ENCODE measurements around the gene SLC25A43.
A peak's percentile ranks its signal among the peaks of the same experiment; 100 is the strongest.
"Not testable (repeated sequence)": the region's sequence is repeated elsewhere in the genome, so short reads cannot be mapped to it uniquely, and the experiment has no call there.

SLC25A43 gene

DNA sequence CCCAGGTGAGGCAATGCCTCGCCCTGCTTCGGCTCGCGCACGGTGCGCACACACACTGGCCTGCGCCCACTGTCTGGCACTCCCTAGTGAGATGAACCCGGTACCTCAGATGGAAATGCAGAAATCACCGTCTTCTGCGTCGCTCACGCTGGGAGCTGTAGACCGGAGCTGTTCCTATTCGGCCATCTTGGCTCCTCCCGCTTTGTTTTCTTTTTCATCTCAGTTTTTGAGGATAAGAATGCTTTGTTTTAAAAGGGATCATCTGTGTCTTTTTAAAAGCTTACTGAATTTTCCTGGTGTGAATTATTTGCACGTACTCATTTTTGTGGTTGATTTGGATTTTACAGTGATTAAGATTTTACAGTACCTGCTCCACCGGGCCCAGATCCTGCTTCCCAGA lies 42.2 kb downstream of the SLC25A43 start:
- H3K4me3 ChIP-seq (ENCODE audit: low read length); H3K4me1 ChIP-seq (ENCODE audit: insufficient read depth, low read length); H3K9ac ChIP-seq (ENCODE audit: low read depth, low read length): not testable (repeated sequence)

DNA sequence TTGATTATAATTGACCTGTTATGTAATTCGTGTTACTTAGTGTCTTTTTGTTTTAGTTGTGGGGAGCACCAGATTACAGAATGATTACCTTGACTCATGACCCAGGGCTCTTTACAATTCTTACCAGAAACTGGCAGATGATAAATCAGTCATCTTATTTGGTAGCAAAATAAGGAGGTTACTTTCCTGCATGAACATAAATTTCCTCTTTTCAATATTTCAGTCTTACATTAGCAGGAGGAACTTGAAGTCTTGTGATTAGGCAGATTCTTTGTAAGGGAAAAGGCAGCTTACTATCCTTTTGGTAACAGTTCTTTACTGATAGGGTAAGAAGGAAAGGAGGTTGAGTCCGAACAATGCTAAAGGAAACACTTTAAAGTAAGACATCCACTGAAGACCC lies 43.1 kb downstream of the SLC25A43 start:
- H3K27me3 ChIP-seq (ENCODE audit: insufficient read depth, low read length) = no peaks in the 10 kb centered on the region
- H3K9me3 ChIP-seq (ENCODE audit: insufficient read depth, low read depth, low read length) = no peaks in the 10 kb centered on the region
- H3K4me3 ChIP-seq (ENCODE audit: low read length) = no peak overlapping the region
- H3K4me1 ChIP-seq (ENCODE audit: insufficient read depth, low read length) = no peaks in the 10 kb centered on the region
- no peak overlapping the region for H3K9ac ChIP-seq (ENCODE audit: low read depth, low read length)
- no peak overlapping the region for H3K27ac ChIP-seq (ENCODE audit: low read length)
- H3K36me3 ChIP-seq (ENCODE audit: insufficient read depth, low read depth, low read length) = no peaks in the 10 kb centered on the region

More for the DNA sequence above, 42.2 kb downstream of the SLC25A43 start:
- H3K36me3 ChIP-seq (ENCODE audit: insufficient read depth, low read depth, low read length); H3K27ac ChIP-seq (ENCODE audit: low read length); H3K9me3 ChIP-seq (ENCODE audit: insufficient read depth, low read depth, low read length); H3K27me3 ChIP-seq (ENCODE audit: insufficient read depth, low read length): not testable (repeated sequence)

DNA sequence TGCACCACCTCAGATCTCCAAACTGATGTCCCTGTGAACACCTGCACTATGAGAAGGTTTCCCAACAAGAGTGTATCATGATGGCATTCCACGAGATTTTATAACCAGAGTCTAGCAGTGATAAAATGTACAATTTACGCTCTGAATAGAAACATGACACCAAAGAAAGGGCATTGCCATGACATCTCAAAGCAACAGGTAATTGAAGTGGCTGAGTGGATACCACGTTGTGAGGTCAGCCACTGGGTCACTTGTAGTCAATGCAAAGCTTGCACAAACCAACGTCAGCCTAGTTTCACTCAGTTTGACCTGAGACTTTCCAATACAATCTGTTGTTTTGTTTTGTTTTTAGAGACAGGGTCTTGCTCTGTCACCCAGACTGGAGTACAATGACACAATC lies 54.1 kb downstream of the SLC25A43 start:
- no peaks in the 10 kb centered on the region for H3K4me1 ChIP-seq (ENCODE audit: insufficient read depth, low read length)
- no peak overlapping the region for H3K9ac ChIP-seq (ENCODE audit: low read depth, low read length)
- no peak overlapping the region for H3K4me3 ChIP-seq (ENCODE audit: low read length)
- H3K36me3 ChIP-seq (ENCODE audit: insufficient read depth, low read depth, low read length) = no peaks in the 10 kb centered on the region
- H3K9me3 ChIP-seq (ENCODE audit: insufficient read depth, low read depth, low read length) = no peaks in the 10 kb centered on the region
- H3K27ac ChIP-seq (ENCODE audit: low read length) = no peak overlapping the region
- H3K27me3 ChIP-seq (ENCODE audit: insufficient read depth, low read length) = no peaks in the 10 kb centered on the region

DNA sequence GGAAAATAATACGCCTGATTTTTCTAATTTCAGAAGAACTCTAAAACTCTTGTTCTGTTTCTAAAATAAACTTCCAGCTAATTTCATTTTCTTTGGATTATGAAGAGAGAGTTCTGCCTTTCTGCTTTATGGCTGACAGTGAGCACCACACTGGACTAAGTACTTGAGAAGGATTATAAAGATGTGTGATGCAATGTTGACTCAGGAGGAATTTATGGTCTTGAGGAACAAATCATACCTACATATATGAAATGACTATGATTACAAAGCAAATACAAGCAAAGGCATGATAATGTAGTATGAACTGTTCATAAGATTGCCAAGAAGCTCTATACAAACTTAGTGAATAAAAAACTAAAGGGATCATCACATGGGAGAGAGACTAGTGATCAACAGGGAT lies 56.1 kb downstream of the SLC25A43 start:
- Histone ChIP-seq H3K36me3 (ENCODE audit: insufficient read depth, low read depth, low read length) (no peaks in the 10 kb centered on the region), H3K4me3 (ENCODE audit: low read length) (no peak overlapping the region), H3K27ac (ENCODE audit: low read length) (no peak overlapping the region), H3K27me3 (ENCODE audit: insufficient read depth, low read length) (no peaks in the 10 kb centered on the region), H3K4me1 (ENCODE audit: insufficient read depth, low read length) (no peaks in the 10 kb centered on the region), H3K9me3 (ENCODE audit: insufficient read depth, low read depth, low read length) (no peaks in the 10 kb centered on the region), H3K9ac (ENCODE audit: low read depth, low read length) (no peak overlapping the region)

DNA sequence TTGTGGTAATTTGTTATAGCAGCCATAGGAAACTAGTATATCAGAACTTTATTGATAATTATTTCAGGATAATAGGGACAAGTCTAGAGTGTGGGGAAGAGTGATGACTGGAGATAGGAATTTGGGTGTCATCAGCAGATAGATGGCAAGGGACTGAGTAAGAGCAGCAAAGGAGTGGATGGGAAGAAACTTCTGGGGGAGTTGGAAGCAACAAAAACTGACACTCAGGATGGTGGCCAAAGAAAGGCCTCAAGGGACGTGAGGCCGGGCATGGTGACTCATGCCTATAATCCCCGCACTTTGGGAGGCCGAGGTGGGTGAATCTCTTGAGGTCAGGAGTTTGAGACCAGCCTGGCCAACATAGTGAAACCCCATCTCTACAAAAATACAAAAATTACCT lies 60.0 kb downstream of the SLC25A43 start:
- Histone ChIP-seq H3K9me3 (ENCODE audit: insufficient read depth, low read depth, low read length) (no peaks in the 10 kb centered on the region), H3K27me3 (ENCODE audit: insufficient read depth, low read length) (no peaks in the 10 kb centered on the region), H3K36me3 (ENCODE audit: insufficient read depth, low read depth, low read length) (no peaks in the 10 kb centered on the region), H3K9ac (ENCODE audit: low read depth, low read length) (no peak overlapping the region), H3K4me3 (ENCODE audit: low read length) (no peak overlapping the region), H3K4me1 (ENCODE audit: insufficient read depth, low read length) (no peaks in the 10 kb centered on the region), H3K27ac (ENCODE audit: low read length) (no peak overlapping the region)

DNA sequence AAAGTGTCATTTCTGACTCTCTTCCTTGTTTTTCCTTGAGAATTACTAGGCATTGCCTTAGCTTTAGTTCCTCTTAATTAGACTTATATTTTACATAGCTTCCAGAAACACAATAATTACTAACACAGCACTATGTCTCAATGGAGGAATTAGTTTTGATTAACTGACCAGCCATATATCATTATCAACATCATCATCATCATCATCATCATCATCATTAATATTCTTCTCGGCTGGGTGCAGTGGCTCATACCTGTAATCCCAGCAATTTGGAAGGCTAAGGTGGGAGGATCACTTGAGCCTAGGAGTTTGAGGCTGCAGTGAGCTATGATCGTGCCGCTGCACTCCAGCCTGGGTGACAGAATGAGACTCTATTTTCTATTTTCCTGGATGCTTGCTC lies 66.4 kb downstream of the SLC25A43 start:
- H3K27ac ChIP-seq (ENCODE audit: low read length) = no peak overlapping the region
- no peak overlapping the region for H3K4me3 ChIP-seq (ENCODE audit: low read length)
- peaks cover 14% of the 10 kb centered on the region for H3K36me3 ChIP-seq (ENCODE audit: insufficient read depth, low read depth, low read length)
- H3K9ac ChIP-seq (ENCODE audit: low read depth, low read length) = no peak overlapping the region
- no peaks in the 10 kb centered on the region for H3K27me3 ChIP-seq (ENCODE audit: insufficient read depth, low read length)
- H3K4me1 ChIP-seq (ENCODE audit: insufficient read depth, low read length) = peaks cover 6% of the 10 kb centered on the region; the same call in 1 of the 2 replicates
- no peaks in the 10 kb centered on the region for H3K9me3 ChIP-seq (ENCODE audit: insufficient read depth, low read depth, low read length)

DNA sequence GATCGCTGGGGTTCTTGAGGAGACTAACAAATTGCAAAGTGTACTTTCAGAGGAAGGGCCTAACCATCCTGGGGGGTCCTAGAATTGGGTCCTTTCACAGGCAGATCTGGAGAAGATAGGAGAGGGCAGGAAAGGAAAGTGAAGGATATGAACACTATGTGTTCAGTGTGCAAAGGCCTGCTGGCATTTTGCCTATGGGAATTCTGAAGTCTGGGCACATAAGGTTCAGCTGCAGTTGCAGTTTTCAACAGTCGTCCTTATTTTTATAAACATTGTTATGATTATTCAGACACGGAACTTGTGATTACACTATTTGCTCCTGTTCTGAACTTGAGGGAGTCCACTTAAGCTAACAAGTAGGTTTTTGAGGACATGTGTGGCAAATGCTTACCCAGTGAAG lies 67.8 kb downstream of the SLC25A43 start:
- no peak overlapping the region for H3K4me3 ChIP-seq (ENCODE audit: low read length)
- no peaks in the 10 kb centered on the region for H3K9me3 ChIP-seq (ENCODE audit: insufficient read depth, low read depth, low read length)
- H3K27ac ChIP-seq (ENCODE audit: low read length) = no peak overlapping the region
- no peak overlapping the region for H3K9ac ChIP-seq (ENCODE audit: low read depth, low read length)
- no peaks in the 10 kb centered on the region for H3K27me3 ChIP-seq (ENCODE audit: insufficient read depth, low read length)
- peaks cover 24% of the 10 kb centered on the region for H3K36me3 ChIP-seq (ENCODE audit: insufficient read depth, low read depth, low read length)
- H3K4me1 ChIP-seq (ENCODE audit: insufficient read depth, low read length) = peaks cover 6% of the 10 kb centered on the region; the same call in 1 of the 2 replicates

DNA sequence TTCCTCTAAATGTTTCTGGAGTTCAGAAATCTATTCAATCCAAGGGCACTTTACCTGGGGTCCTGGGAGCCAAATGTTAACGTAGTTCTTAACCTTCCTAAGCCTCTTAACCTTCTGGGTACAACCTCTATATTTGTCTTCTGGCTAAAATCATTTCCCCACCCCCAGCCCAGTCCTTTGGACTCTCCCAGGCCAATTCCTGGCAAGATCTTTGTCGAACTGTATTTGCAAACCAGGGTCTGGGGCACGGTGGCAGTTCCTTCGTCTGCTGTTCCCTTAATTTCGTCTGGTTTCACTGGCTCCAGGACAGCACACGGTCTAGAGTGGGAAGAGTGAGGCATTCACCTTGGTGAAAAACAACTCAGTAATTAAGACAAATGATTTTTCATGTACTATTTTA lies 68.3 kb downstream of the SLC25A43 start:
- peaks cover 24% of the 10 kb centered on the region for H3K36me3 ChIP-seq (ENCODE audit: insufficient read depth, low read depth, low read length)

DNA sequence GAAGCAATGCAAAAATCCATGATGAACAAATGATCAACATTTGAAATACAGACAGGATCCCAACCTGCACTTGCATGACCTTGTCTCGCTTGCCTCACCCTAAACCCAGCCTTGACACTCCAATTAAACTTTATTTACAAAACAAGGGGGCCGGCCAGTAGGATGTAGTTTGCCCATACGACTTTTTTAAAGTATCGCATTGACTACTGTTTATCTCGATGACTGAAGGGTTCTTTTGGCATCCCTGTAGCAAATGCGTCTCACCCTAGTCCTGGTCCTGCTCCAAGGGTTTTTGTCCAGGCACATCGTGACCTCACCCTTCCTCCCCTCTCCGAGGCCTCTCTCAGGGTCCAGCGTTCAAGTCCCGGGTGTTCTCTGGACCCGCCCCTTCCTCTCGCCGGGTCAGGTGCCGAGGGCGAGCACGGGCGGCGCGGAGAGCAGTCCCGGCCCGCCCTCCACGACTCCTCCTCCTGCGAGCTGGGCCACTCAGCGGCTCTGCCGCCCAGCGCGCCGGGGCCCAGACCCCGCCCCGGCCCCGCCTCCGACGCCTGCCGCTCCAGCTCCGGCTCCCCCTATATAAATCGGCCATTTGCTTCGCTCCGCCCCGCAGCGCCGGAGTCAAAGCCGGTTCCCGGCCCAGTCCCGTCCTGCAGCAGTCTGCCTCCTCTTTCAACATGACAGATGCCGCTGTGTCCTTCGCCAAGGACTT lies 68.9 kb downstream of the SLC25A43 start, which contains the start of gene SLC25A5:
Gene SLC25A5 (plus strand): TSS at position 603 of the 709 bp plus-strand sequence. CDS start 72 bp downstream, at position 675.
- Histone ChIP-seq H3K4me1 (ENCODE audit: insufficient read depth, low read length) (peaks cover 6% of the 10 kb centered on the region; the same call in 1 of the 2 replicates), H3K27ac (ENCODE audit: low read length) (peak within 1 kb of the TSS; percentile 65), H3K27me3 (ENCODE audit: insufficient read depth, low read length) (no peaks in the 10 kb centered on the region), H3K9me3 (ENCODE audit: insufficient read depth, low read depth, low read length) (no peaks in the 10 kb centered on the region), H3K9ac (ENCODE audit: low read depth, low read length) (peak within 1 kb of the TSS; percentile 90), H3K36me3 (ENCODE audit: insufficient read depth, low read depth, low read length) (peaks cover 24% of the 10 kb centered on the region), H3K4me3 (ENCODE audit: low read length) (peak within 1 kb of the TSS; percentile 86)

More for the DNA sequence above, 68.3 kb downstream of the SLC25A43 start:
- no peaks in the 10 kb centered on the region for H3K27me3 ChIP-seq (ENCODE audit: insufficient read depth, low read length)
- H3K4me1 ChIP-seq (ENCODE audit: insufficient read depth, low read length) = peaks cover 6% of the 10 kb centered on the region; the same call in 1 of the 2 replicates
- peak overlapping the region; percentile 86; the same call in 1 of the 2 replicates for H3K4me3 ChIP-seq (ENCODE audit: low read length)
- H3K9me3 ChIP-seq (ENCODE audit: insufficient read depth, low read depth, low read length) = no peaks in the 10 kb centered on the region
- peak overlapping the region; percentile 51; the same call in 1 of the 2 replicates for H3K9ac ChIP-seq (ENCODE audit: low read depth, low read length)
- H3K27ac ChIP-seq (ENCODE audit: low read length) = no peak overlapping the region

DNA sequence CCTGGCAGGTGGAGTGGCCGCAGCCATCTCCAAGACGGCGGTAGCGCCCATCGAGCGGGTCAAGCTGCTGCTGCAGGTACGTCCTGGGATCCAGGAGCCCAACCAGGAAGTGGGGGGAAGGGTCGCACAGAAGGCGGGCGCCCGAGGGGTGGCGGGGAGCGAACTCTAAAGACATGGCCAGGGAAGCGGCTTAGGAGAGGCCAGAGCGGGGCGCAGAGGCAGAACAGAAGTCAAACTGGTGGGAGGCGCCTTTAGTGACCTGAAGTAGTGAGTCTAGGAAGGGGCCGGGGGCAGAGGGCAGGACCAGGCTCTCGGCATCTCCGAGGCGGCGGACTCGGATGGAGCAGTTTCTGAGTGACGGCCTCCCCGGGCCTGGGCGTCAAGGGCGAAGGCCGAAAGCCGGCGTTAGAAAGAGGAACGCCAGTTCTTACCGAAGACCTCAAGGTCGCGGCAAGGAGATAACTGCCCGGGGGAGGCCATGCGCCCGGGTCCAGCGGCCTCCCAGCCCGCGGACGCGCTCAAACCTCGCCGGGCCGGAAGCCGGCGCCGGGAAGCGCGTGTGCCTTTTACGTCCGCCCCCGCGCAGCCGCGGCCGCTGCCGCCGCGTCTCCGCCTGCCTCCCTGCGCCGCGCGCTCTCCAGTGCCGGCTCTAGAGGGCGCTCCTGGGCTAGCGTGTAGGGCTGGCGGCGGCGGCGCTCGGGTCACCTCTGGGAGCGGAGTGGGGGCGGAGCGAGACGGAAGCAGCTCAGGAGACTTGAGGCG lies 69.6 kb downstream of the SLC25A43 start:
- Histone ChIP-seq H3K36me3 (ENCODE audit: insufficient read depth, low read depth, low read length) (peaks cover 24% of the 10 kb centered on the region), H3K9me3 (ENCODE audit: insufficient read depth, low read depth, low read length) (no peaks in the 10 kb centered on the region), H3K4me1 (ENCODE audit: insufficient read depth, low read length) (peaks cover 6% of the 10 kb centered on the region; the same call in 1 of the 2 replicates), H3K27me3 (ENCODE audit: insufficient read depth, low read length) (no peaks in the 10 kb centered on the region), H3K27ac (ENCODE audit: low read length) (peak overlapping the region; percentile 65), H3K9ac (ENCODE audit: low read depth, low read length) (peak overlapping the region; percentile 90), H3K4me3 (ENCODE audit: low read length) (peak overlapping the region; percentile 86)

DNA sequence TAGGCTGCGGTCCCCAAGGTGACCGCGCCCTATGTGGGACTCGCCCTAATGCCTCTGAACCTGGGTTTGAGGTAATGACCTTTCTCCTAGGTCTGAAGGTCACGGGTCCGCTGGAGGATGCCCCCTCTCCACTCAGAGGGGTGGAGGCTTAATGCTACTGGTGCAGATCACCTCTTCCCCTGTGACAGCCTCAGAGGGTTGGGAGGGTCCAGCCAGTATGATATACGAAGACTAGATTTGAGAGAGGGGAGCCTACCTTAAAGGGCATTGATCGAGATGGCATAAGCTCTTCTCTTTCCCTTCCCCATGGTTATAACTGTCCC lies 70.1 kb downstream of the SLC25A43 start:
- peaks cover 24% of the 10 kb centered on the region for H3K36me3 ChIP-seq (ENCODE audit: insufficient read depth, low read depth, low read length)
- no peaks in the 10 kb centered on the region for H3K27me3 ChIP-seq (ENCODE audit: insufficient read depth, low read length)
- peak overlapping the region; percentile 86 for H3K4me3 ChIP-seq (ENCODE audit: low read length)
- H3K27ac ChIP-seq (ENCODE audit: low read length) = no peak overlapping the region
- peak overlapping the region; percentile 77; the same call in 1 of the 2 replicates for H3K9ac ChIP-seq (ENCODE audit: low read depth, low read length)
- H3K4me1 ChIP-seq (ENCODE audit: insufficient read depth, low read length) = peaks cover 6% of the 10 kb centered on the region; the same call in 1 of the 2 replicates
- no peaks in the 10 kb centered on the region for H3K9me3 ChIP-seq (ENCODE audit: insufficient read depth, low read depth, low read length)
